IgD-negative memory B cell (primary cell): ENCODE data around the gene FFAR1. TPM values are rescaled to one million over a fixed set of nuclear protein-coding genes. Genes with fewer than 3 reads are reported as not detected.
A peak's percentile ranks its signal among the peaks of the same experiment; 100 is the strongest.
"Not testable (repeated sequence)": the region's sequence is repeated elsewhere in the genome, so short reads cannot be mapped to it uniquely, and the experiment has no call there.

ENCODE experiments used
- H3K27ac Mint-ChIP-seq, 3 donors: one replicate each; pipeline ENCODE4 v1.8.0; 2020 to 2022; ENCODE audit warnings: mild to moderate bottlenecking in 3 of 3, mixed read lengths in 3 of 3, moderate library complexity in 1 of 3
- H3K27me3 Mint-ChIP-seq: one replicate; pipeline ENCODE4 v1.8.0; 2021; ENCODE audit warnings: mixed read lengths
- H3K36me3 Mint-ChIP-seq: one replicate; pipeline ENCODE4 v1.8.0; 2020; ENCODE audit warnings: mild to moderate bottlenecking, mixed read lengths
- H3K4me1 Mint-ChIP-seq, 3 donors: one replicate each; pipeline ENCODE4 v1.8.0; 2020 to 2022; ENCODE audit warnings: mixed read lengths in 3 of 3, mild to moderate bottlenecking in 1 of 3
- H3K4me3 Mint-ChIP-seq, 4 donors: one replicate each; pipeline ENCODE4 v1.8.0; 2020 to 2022; ENCODE audit warnings: mild to moderate bottlenecking in 4 of 4, mixed read lengths in 4 of 4, moderate library complexity in 3 of 4
- H3K9me3 Mint-ChIP-seq, 3 donors: one replicate each; pipeline ENCODE4 v1.8.0; 2020 to 2021; ENCODE audit warnings: mixed read lengths in 3 of 3, mild to moderate bottlenecking in 1 of 3
- polyA plus RNA-seq: library from polyadenylated mRNA; unstranded; fragments of 300-500 nt; fragmentation: Illumina TruSeq; gene quantifications from one replicate; pipeline ENCODE4 v1.2.3, GENCODE V29; 2021

The FFAR1 gene
- polyA plus RNA-seq, 1 donor from 2014 or later = 0.24 TPM

DNA sequence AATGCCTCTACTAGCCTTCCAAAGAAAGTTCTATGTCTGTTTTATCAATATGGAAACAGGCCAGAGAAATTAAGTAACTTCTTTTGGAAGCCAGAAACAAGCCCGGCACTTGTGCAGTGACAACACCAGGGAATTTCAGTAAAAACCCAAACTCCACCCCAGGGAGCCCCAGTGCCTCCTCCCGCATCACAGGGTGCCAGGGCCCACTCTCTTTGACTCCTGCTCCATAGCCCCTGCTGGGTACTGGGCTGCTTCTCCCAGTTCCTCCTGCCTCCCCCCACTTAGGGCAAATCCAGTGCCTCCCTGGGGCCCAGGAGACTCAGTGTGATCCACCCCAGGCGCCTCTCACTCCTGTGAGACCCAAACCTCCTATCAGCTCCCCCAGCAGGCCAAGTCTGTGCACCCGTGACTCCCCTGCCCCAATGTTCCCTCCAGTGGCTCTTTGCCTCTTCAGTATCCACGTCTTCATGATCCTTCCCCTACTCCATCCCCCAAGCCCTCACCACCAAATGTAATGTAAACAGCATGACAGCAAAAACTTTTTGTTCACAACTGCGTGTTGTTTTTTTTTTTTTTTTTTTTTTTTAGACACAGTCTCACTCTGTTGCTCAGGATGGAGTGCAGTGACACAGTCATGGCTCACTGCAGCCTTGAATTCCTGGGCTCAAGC is 8.2 kb downstream of the FFAR1 start:
- Mint-ChIP-seq H3K9me3 (peaks cover 0 to 2% (median 0%) of the 10 kb centered on the region in 3 donors), H3K27me3 (no peaks in the 10 kb centered on the region), H3K27ac (peak overlapping the region in 1 of 3 donors; percentile 41), H3K4me1 (peaks cover 5 to 9% (median 6%) of the 10 kb centered on the region in 3 donors), H3K4me3 (no peak overlapping the region), H3K36me3 (no peaks in the 10 kb centered on the region)

DNA sequence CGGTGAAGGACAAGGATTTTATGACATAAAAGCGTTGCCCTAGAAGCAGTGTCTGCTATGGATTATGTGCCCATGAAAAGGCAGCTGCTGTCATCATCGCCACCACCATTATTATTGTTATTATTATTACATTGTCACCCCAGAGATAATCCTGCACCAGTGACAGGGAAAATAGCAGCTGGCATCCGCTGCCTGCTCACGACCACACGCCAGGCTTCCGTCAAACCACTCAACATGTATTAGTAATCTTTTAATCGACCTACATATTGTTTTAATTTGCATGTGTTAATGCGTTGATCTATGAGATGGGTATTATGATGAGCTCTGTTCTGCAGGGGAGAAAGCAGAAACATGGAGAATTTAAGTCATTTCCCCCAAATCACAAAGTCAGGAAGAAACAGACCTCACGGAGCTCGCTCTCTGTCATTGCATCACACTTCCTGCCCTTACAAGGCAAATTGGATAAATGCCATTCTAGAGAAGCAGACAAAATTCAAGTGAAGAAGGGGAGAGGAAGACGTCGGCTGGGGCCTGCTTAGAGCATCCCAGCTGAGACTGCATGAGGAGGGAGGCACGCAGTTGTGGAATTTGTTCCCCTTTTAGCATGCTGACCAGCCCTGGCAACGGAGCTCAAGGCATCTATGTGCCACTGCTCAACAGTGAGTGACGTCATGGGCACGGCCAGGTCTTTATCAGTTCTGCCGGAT is 10.3 kb downstream of the FFAR1 start, which contains the start of gene FFAR3:
Gene FFAR3 (plus strand): TSS at position 594 of the 707 bp plus-strand sequence. CDS start 431 bp downstream, outside the sequence.
- Mint-ChIP-seq H3K4me1 (peaks cover under 1 to 4% (median 2%) of the 10 kb centered on the region in 3 donors), H3K9me3 (peaks cover 0 to 2% (median 0%) of the 10 kb centered on the region in 3 donors), H3K27ac (no peak within 1 kb of the TSS), H3K27me3 (peaks cover 3% of the 10 kb centered on the region), H3K4me3 (no peak within 1 kb of the TSS), H3K36me3 (no peaks in the 10 kb centered on the region)

DNA sequence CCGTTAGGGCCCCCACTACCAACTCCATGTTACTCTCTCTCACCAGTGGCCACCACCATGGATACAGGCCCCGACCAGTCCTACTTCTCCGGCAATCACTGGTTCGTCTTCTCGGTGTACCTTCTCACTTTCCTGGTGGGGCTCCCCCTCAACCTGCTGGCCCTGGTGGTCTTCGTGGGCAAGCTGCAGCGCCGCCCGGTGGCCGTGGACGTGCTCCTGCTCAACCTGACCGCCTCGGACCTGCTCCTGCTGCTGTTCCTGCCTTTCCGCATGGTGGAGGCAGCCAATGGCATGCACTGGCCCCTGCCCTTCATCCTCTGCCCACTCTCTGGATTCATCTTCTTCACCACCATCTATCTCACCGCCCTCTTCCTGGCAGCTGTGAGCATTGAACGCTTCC is 11.1 kb downstream of the FFAR1 start:
- H3K27ac Mint-ChIP-seq, H3K4me3 Mint-ChIP-seq, H3K9me3 Mint-ChIP-seq: not testable (repeated sequence)

DNA sequence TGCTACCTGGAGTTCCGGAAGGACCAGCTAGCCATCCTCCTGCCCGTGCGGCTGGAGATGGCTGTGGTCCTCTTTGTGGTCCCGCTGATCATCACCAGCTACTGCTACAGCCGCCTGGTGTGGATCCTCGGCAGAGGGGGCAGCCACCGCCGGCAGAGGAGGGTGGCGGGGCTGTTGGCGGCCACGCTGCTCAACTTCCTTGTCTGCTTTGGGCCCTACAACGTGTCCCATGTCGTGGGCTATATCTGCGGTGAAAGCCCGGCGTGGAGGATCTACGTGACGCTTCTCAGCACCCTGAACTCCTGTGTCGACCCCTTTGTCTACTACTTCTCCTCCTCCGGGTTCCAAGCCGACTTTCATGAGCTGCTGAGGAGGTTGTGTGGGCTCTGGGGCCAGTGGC is 11.7 kb downstream of the FFAR1 start:
- H3K4me3 Mint-ChIP-seq, H3K4me1 Mint-ChIP-seq, H3K36me3 Mint-ChIP-seq, H3K27ac Mint-ChIP-seq, H3K27me3 Mint-ChIP-seq, H3K9me3 Mint-ChIP-seq: not testable (repeated sequence)

More for the DNA sequence above, 11.1 kb downstream of the FFAR1 start:
- not testable (repeated sequence) for H3K36me3 Mint-ChIP-seq, H3K27me3 Mint-ChIP-seq, H3K4me1 Mint-ChIP-seq

DNA sequence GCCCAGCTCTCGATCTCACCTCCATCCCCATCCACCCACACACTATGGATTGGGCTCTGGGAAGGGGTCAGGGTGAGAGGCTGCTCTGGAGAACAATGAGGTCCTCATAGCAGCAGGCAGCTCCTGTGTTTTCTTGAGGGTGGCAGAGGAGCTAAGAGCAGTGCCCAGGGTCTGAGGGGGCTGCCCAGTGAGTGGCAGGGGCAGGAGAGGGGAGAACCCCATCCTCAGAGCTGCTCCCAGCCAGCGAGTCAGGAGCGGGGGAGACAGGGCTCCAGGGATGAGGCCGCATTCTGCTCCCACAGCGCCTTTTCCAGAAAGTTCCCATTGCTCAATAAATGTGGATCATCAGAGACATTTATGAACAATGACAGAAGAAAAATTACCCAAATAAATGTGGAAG is 12.4 kb downstream of the FFAR1 start:
- H3K36me3 Mint-ChIP-seq, H3K9me3 Mint-ChIP-seq, H3K4me1 Mint-ChIP-seq, H3K27me3 Mint-ChIP-seq, H3K27ac Mint-ChIP-seq, H3K4me3 Mint-ChIP-seq: not testable (repeated sequence)

DNA sequence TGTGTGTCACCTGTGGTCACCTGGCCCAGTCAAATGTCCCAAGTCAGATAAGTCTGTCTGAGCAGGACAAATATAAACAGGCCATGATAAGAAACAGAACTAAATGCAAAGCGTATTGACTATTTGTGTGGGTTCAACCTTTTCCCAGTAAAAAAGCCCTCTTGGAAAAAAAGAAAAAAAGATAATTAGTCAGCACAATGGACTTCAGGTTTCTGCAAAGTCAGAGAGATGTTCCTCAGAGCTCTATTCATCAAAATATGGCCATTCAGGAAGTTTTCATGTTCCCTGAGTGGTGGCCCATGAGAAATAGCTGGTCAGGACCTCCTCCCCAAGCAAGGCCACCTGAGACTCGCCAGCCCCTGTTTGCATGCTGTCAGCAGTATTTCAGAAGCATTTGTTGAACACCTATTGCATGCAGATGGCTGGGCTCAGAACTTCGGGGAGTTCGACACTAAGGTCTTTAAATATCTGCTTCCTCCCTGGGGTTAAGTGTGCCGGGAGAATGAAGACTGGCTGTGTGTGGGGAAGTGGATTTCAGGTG is 13.2 kb downstream of the FFAR1 start:
- Mint-ChIP-seq H3K27ac (no peak overlapping the region), H3K9me3 (peaks cover 0 to 2% (median 0%) of the 10 kb centered on the region in 3 donors), H3K27me3 (peaks cover 3% of the 10 kb centered on the region), H3K36me3 (no peaks in the 10 kb centered on the region), H3K4me1 (peaks cover 0 to 4% (median 1%) of the 10 kb centered on the region in 3 donors), H3K4me3 (no peak overlapping the region)

DNA sequence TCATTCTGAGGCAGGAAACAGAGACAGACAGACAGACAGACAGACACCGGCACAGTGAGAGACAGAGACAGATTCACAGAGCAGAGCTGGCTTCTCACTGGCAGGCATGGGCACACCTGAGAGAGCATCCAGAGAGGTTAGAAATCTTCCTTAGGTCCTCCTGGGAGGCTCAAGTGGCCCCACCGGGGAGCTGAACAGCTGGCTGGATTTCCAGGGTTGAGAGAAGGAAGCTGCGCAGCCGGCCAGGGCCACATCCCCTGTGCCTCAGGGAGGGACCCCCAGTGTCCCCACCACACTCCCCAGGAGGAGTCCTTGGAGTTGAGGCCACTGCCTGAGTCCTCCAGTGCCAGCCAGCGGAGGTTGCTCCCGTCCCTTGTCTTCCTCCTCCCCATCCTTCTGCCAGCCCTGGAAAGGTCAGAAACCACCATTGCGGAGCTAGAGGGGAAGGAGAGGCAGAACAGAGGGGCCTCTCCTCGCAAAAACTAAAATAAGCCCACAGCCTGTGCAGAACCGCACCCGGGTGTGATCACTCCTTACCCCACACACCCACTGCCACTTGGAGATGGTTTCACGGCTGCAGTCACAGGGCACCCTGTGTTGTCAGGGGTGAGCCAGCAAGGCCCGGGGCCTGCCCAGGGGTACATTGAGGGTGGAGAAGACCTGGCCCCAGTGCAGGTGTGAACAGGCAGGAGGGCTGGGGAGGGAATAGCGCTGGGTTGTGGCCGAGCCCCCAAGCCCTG is 14.7 kb downstream of the FFAR1 start:
- H3K27me3 Mint-ChIP-seq = peaks cover 3% of the 10 kb centered on the region
- H3K4me3 Mint-ChIP-seq = peak overlapping the region in 1 of 4 donors; percentile 12
- H3K4me1 Mint-ChIP-seq = peaks cover 0 to 4% (median 1%) of the 10 kb centered on the region in 3 donors

DNA sequence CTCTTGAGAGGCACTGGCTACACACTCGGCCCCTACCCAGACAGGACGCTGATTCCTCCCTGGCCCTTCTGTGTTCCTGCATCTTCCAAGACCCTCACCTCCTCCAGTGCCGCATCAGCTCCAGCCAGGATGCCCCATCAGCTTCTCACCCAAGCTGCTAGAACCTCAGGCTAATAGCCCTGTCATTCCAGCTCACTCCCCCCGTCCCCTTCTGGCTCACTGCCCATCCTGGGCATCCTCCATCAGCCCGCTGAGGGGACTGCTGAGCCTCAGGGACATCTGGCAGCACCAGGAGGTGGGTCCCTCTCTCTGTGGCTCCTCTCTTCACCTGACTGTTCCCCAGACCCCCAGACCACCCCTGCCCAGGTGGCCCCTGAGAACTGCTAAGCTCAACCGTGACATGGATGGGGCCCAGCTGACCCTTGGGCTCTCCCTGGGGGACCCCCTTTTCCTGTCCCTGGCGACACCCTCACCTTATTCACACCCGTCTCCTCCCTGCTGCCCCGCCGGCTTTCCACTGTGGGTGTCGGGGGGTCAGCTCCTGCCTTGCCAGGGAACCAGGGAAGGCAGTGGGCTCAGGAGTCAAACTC is 15.4 kb downstream of the FFAR1 start:
- no peaks in the 10 kb centered on the region for H3K36me3 Mint-ChIP-seq
- H3K9me3 Mint-ChIP-seq = no peaks in the 10 kb centered on the region
- H3K27ac Mint-ChIP-seq = no peak overlapping the region
- peaks cover 0 to 1% (median 1%) of the 10 kb centered on the region in 3 donors for H3K4me1 Mint-ChIP-seq
- H3K27me3 Mint-ChIP-seq = peaks cover 3% of the 10 kb centered on the region
- H3K4me3 Mint-ChIP-seq = no peak overlapping the region

More for the DNA sequence above, 14.7 kb downstream of the FFAR1 start:
- peaks cover 0 to 2% (median 0%) of the 10 kb centered on the region in 3 donors for H3K9me3 Mint-ChIP-seq
- no peaks in the 10 kb centered on the region for H3K36me3 Mint-ChIP-seq
- H3K27ac Mint-ChIP-seq = no peak overlapping the region

DNA sequence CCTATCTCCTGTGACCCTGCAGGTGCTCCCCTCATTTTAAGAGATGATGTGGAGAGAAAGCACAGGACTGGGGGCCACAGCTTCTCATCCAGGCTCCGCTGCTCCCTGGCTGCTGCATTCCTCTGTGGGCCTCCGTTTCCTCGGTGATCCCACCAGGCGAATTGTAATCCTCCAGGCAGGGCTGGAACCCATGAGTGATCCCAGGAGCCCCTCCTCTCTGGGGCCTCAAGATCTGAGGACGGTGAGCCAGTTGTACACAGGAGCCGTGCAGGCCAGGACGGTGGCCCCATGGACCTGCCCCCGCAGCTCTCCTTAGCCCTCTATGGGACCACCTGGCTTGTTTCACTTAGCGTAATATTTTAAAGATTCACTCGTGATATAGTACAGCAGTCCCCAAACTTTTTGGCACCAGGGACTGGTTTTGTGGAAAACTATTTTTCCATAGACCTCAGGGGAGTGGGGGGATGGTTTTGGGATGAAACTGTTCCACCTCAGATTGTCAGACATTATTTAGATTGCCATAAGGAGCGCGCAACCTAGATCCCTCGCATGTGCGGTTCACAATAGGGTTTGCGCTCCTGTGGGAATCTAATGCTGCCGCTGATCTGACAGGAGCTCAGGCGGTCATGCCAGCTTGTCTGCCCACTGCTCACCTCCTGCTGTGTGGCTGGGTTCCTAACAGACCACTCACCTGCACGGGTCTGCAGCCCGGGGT is 16.2 kb downstream of the FFAR1 start:
- Mint-ChIP-seq H3K27me3 (peaks cover 3% of the 10 kb centered on the region), H3K4me3 (no peak overlapping the region)

DNA sequence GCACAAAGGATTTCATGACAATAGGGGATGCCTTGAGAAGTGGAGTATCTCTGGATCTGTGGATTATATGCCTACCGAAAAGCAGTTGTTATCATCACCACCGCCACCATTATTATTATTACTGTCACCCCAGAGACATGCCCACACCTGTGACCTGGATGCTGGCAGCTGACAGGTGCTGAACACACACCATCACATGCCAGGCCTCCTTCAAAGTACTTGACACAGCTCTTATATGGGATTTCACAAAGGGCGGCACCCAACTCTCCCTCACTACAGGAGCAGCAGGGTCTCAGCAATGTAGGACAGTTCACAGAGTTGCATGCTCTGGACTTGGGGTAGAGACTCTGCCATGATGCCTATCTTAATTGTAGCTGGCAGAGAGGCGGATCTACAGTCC is 17.6 kb downstream of the FFAR1 start:
- peaks cover 7% of the 10 kb centered on the region for H3K36me3 Mint-ChIP-seq
- no peak overlapping the region for H3K27ac Mint-ChIP-seq
- peaks cover 0 to 2% (median 0%) of the 10 kb centered on the region in 3 donors for H3K9me3 Mint-ChIP-seq
- H3K4me1 Mint-ChIP-seq = peaks cover 0 to 3% (median 0%) of the 10 kb centered on the region in 3 donors
- peaks cover 4% of the 10 kb centered on the region for H3K27me3 Mint-ChIP-seq
- no peak overlapping the region for H3K4me3 Mint-ChIP-seq

More for the DNA sequence above, 16.2 kb downstream of the FFAR1 start:
- Mint-ChIP-seq H3K27ac (no peak overlapping the region), H3K36me3 (peaks cover 4% of the 10 kb centered on the region), H3K9me3 (no peaks in the 10 kb centered on the region), H3K4me1 (peaks cover 0 to 1% (median 0%) of the 10 kb centered on the region in 3 donors)

DNA sequence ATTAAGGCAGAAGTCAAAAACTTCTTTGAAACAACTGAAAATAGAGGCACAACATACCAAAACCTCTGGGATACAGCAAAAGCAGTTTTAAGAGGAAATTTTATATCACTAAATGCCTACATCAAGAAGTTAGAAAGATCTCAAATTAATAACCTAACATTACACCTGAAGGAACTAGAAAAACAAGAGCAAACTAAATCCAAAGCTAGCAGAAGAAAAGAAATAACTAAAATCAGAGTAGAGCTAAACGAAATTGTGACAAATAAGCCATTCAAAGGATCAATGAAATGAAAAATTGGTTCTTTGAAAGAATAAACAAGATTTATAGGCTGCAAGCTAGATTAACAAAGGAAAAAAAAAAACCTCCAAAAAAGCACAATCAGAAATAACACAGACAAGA is 20.7 kb downstream of the FFAR1 start:
- peaks cover 7% of the 10 kb centered on the region for H3K36me3 Mint-ChIP-seq
- no peak overlapping the region for H3K27ac Mint-ChIP-seq
- H3K4me1 Mint-ChIP-seq = peaks cover 0 to 5% (median 0%) of the 10 kb centered on the region in 3 donors
- H3K4me3 Mint-ChIP-seq = no peak overlapping the region
- H3K27me3 Mint-ChIP-seq = peaks cover 2% of the 10 kb centered on the region
- peaks cover 0 to 2% (median 0%) of the 10 kb centered on the region in 3 donors for H3K9me3 Mint-ChIP-seq

DNA sequence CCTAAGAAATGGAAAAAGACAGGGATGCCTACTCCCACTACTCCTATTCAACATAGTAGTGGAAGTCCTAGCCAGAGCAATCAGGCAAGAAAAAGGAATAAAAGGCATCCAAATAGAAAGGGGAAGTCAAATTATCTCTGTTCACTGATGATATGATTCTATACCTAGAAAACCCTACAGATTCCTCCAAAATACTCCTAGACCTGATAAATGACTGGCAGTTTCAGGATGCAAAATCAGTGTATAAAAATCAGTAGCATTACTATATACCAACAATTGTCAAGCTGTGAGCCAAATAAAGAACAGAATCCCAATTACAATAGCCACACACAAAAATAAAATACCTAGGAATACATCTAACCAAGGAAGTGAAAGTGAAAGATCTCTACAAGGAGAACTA is 21.8 kb downstream of the FFAR1 start:
- H3K4me1 Mint-ChIP-seq = peaks cover 2 to 5% (median 3%) of the 10 kb centered on the region in 3 donors
- peaks cover 2% of the 10 kb centered on the region for H3K27me3 Mint-ChIP-seq
- peaks cover 0 to 2% (median 0%) of the 10 kb centered on the region in 3 donors for H3K9me3 Mint-ChIP-seq
- H3K4me3 Mint-ChIP-seq = no peak overlapping the region
- no peak overlapping the region for H3K27ac Mint-ChIP-seq
- H3K36me3 Mint-ChIP-seq = peaks cover 7% of the 10 kb centered on the region

DNA sequence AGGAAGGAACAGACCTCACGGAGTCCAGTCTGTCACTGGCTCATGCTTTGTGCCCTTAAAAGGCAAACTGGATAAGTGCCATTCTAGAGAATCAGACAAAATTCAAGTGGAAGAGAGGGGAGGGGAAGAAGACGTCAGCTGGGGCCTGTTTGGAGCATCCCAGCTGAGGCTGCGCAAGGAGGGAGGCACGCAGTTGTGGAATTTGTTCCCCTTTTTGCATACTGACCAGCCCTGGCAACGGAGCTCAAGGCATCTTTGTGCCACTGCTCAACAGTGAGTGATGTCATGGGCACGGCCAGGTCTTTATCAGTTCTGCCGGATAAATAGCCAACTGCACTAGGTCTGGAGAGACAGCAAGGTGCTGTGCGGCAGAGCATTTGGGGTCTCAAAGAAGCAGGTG is 23.0 kb downstream of the FFAR1 start, which contains the start of gene GPR42:
Gene GPR42 (plus strand): TSS at position 347 of the 400 bp plus-strand sequence. CDS start 292 bp downstream, outside the sequence.
- peaks cover 9 to 13% (median 13%) of the 10 kb centered on the region in 3 donors for H3K4me1 Mint-ChIP-seq
- no peak within 1 kb of the TSS for H3K4me3 Mint-ChIP-seq
- H3K27me3 Mint-ChIP-seq = peaks cover 4% of the 10 kb centered on the region
- peaks cover 7% of the 10 kb centered on the region for H3K36me3 Mint-ChIP-seq
- peaks cover 0 to 2% (median 0%) of the 10 kb centered on the region in 3 donors for H3K9me3 Mint-ChIP-seq
- H3K27ac Mint-ChIP-seq = no peak within 1 kb of the TSS

DNA sequence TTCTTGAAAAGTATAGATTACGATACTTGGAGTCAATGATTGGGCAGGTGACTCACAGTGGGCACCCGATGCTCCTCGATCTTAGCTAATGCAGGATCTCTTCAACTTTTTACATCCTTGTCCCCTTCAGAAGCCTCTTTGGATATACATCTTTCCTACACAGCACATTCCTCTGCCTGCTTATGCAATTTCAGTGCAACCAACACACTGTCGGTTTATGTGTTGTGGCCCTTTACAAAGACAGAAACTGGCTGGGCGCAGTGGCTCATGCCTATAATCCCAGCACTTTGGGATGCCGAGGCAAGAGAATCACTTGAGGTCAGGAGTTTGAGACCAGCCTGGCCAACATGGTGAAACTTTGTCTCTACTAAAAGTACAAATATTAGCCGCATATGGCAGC is 25.8 kb downstream of the FFAR1 start:
- no peak overlapping the region for H3K27ac Mint-ChIP-seq
- H3K27me3 Mint-ChIP-seq = peaks cover 4% of the 10 kb centered on the region
- H3K4me3 Mint-ChIP-seq = peak overlapping the region in 1 of 4 donors; percentile 17
- peaks cover 0 to 2% (median 0%) of the 10 kb centered on the region in 3 donors for H3K9me3 Mint-ChIP-seq
- H3K4me1 Mint-ChIP-seq = peaks cover 15 to 25% (median 22%) of the 10 kb centered on the region in 3 donors
- peaks cover 7% of the 10 kb centered on the region for H3K36me3 Mint-ChIP-seq
